Activated CD4-positive, alpha-beta memory T cell treated with anti-CD3 and anti-CD28 coated beads, Interleukin-2, amount 10 ng/mL, durations not matched to agents 7 days and 5 days (primary cell): ENCODE data around the gene PIP. TPM values are rescaled to one million over a fixed set of nuclear protein-coding genes. Genes with fewer than 3 reads are reported as not detected.
"Not testable (repeated sequence)": the region's sequence is repeated elsewhere in the genome, so short reads cannot be mapped to it uniquely, and the experiment has no call there.

Experiments
- CTCF ChIA-PET: fragments of 350-600 bp; sonication (Branson Sonifier 250); formaldehyde crosslinking; loops from one replicate; lab custom pipeline; 2021; ENCODE audit warnings: antibody characterized with exemption, inconsistent platforms; lab: Charles Lee
- POLR2A ChIA-PET: fragments of 350-600 bp; sonication (Branson Sonifier 250); formaldehyde crosslinking; loops from one replicate; lab custom pipeline; 2021; ENCODE audit warnings: antibody characterized with exemption; lab: Charles Lee
- DNase-seq: peaks from one replicate; pipeline ENCODE4 v3.0.0-alpha.2; 2020
- H3K27ac Mint-ChIP-seq: one replicate; pipeline ENCODE4 v1.8.0; 2021; ENCODE audit warnings: mild to moderate bottlenecking, mixed read lengths
- H3K27me3 Mint-ChIP-seq: one replicate; pipeline ENCODE4 v1.8.0; 2021; ENCODE audit warnings: mixed read lengths
- H3K36me3 Mint-ChIP-seq: one replicate; pipeline ENCODE4 v1.8.0; 2021; ENCODE audit warnings: low read depth, mixed read lengths
- H3K4me1 Mint-ChIP-seq: one replicate; pipeline ENCODE4 v1.8.0; 2021; ENCODE audit warnings: mixed read lengths
- H3K4me3 Mint-ChIP-seq: one replicate; pipeline ENCODE4 v1.8.0; 2021; ENCODE audit warnings: mild to moderate bottlenecking, mixed read lengths
- H3K9me3 Mint-ChIP-seq: one replicate; pipeline ENCODE4 v1.8.0; 2021; ENCODE audit warnings: mixed read lengths
- total RNA-seq, 2 experiments: library from RNA; stranded (reverse); gene quantifications; one replicate each; pipeline ENCODE4 v1.2.3, GENCODE V29; 2021

Gene PIP
- total RNA-seq, result not detected

- H3K9me3 Mint-ChIP-seq, result no peaks in the 10 kb centered on the region
- H3K27me3 Mint-ChIP-seq, result peaks cover 21% of the 10 kb centered on the region
- ChIA-PET POLR2A (no interaction called here), CTCF (no interaction called here)
- DNase-seq, result no peak
- H3K27ac Mint-ChIP-seq, result no peak within 1 kb of the TSS
- no peak within 1 kb of the TSS for H3K4me3 Mint-ChIP-seq
- H3K4me1 Mint-ChIP-seq, result no peaks in the 10 kb centered on the region
- no peaks in the 10 kb centered on the region for H3K36me3 Mint-ChIP-seq
These were observed at the start of gene PIP for GRCh38 chr7:143131781-143132180. Gene PIP (plus strand): TSS chr7:143132077. CDS start chr7:143132117, 40 bp downstream.

DNA sequence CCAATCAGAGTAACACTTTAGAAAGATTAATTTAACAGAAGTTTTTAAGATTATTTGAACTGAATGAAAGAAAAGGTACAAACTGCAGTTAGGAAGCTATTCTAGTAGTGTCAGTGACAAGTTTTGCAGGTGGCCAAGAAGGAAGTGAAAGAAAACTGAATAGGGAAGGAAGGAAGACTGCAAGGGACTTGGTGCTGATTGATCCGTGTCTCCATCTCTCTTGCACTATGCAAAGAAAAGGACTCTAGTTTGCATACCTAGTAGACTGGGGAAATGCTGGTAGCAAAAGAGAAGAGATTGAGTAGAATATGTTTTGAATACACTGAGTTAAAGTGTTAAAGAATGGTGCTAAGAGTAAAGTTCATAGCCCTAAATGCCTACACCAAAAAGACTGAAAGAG lies 46.8 kb upstream of the PIP start:
- CTCF ChIA-PET, result no interaction called here
- Mint-ChIP-seq H3K36me3 (no peaks in the 10 kb centered on the region), H3K4me3 (no peak overlapping the region), H3K9me3 (no peaks in the 10 kb centered on the region), H3K4me1 (no peaks in the 10 kb centered on the region), H3K27me3 (peaks cover 18% of the 10 kb centered on the region), H3K27ac (no peak overlapping the region)
- POLR2A ChIA-PET, result no interaction called here
- no peak for DNase-seq

DNA sequence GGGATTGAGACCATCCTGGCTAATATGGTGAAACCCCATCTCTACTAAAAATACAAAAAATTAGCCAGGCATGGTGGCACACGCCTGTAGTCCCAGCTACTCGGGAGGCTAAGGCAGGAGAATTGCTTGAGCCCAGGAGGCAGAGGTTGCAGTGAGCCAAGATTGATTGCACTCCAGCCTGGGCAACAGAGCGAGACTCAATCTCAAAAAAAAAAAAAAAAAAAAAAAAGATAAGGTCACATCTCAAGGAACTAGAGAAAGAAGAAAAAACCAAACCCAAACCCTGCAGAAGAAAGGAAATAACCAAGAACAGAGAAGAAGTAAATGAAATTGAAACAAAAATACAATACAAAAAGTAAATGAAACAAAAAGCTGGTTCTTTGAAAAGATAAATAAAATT lies 46.3 kb upstream of the PIP start:
- H3K4me3 Mint-ChIP-seq, POLR2A ChIA-PET, DNase-seq, H3K4me1 Mint-ChIP-seq, H3K27ac Mint-ChIP-seq, H3K36me3 Mint-ChIP-seq, H3K9me3 Mint-ChIP-seq: not testable (repeated sequence)
- peaks cover 18% of the 10 kb centered on the region for H3K27me3 Mint-ChIP-seq
- CTCF ChIA-PET, result interaction anchor here (0.7 kb wide), 1 partner anchor 86 kb away, joined by 3 read pairs; no protein-coding TSS in a partner anchor

DNA sequence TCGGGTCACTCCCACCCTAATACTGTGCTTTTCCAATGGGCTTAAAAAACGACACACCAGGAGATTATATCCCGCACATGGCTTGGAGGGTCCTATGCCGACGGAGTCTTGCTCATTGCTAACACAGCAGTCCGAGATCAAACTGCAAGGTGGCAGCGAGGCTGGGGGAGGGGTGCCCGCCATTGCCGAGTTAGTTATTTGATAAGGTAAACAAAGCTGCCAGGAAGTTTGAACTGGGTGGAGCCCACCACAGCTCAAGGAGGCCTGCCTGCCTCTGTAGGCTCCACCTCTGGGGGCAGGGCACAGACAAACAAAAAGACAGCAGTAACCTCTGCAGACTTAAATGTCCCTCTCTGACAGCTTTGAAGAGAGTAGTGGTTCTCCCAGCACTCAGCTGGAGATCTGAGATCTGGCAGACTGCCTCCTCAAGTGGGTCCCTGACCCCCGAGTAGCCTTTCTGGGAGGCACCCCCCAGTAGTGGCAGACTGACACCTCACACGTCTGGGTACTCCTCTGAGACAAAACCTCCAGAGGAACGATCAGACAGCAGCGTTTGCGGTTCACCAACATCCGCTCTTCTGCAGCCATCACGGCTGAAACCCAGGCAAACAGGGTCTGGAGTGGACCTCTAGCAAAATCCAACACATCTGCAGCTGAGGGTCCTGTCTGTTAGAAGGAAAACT lies 43.2 kb upstream of the PIP start:
- DNase-seq, H3K27ac Mint-ChIP-seq, H3K9me3 Mint-ChIP-seq, CTCF ChIA-PET, H3K36me3 Mint-ChIP-seq, H3K4me3 Mint-ChIP-seq, POLR2A ChIA-PET, H3K4me1 Mint-ChIP-seq: not testable (repeated sequence)
- H3K27me3 Mint-ChIP-seq, result peaks cover 17% of the 10 kb centered on the region

DNA sequence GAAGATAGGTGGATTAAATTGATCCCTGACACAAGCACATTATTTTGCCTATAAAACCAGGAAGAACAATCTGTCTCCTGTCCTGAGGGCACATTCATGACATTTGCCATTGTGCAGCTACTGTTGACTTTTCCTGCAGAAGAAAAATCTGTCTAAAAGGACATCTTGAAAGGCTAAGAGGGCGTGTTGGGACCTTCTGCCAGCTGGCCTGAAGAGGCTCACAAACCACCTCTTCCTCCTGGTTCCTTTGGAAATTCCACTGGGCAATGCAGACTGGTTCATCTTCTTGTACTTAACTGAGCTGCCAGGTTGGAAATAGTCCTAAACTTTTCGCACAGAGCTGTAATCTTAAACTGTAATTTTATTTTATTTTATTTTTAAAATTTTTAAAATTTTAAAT lies 35.7 kb upstream of the PIP start:
- no peak for DNase-seq
- H3K27ac Mint-ChIP-seq, result no peak overlapping the region
- no peaks in the 10 kb centered on the region for H3K4me1 Mint-ChIP-seq
- peaks cover 10% of the 10 kb centered on the region for H3K9me3 Mint-ChIP-seq
- no peaks in the 10 kb centered on the region for H3K36me3 Mint-ChIP-seq
- H3K27me3 Mint-ChIP-seq, result no peaks in the 10 kb centered on the region
- no peak overlapping the region for H3K4me3 Mint-ChIP-seq
- ChIA-PET POLR2A (no interaction called here), CTCF (no interaction called here)

DNA sequence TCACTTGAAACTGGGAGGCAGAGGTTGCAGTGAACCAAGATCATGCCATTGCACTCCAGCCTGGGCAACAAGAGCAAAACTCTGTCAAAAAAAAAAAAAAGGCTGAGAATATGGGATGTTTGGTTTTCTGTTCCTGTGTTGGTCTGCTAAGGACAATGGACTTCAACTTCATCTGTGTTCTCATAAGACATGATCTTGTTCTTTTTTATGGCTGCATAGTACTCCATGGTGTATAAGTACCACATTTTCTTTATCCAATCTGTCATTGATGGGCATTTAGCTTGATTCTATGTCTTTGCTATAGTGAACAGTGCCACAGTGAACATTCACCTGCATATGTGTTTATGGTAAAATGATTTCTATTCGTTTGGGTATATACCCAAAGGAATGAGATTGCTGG lies 32.3 kb upstream of the PIP start:
- H3K4me3 Mint-ChIP-seq, H3K9me3 Mint-ChIP-seq, H3K27me3 Mint-ChIP-seq, POLR2A ChIA-PET, H3K4me1 Mint-ChIP-seq, CTCF ChIA-PET, H3K36me3 Mint-ChIP-seq, DNase-seq, H3K27ac Mint-ChIP-seq: not testable (repeated sequence)

DNA sequence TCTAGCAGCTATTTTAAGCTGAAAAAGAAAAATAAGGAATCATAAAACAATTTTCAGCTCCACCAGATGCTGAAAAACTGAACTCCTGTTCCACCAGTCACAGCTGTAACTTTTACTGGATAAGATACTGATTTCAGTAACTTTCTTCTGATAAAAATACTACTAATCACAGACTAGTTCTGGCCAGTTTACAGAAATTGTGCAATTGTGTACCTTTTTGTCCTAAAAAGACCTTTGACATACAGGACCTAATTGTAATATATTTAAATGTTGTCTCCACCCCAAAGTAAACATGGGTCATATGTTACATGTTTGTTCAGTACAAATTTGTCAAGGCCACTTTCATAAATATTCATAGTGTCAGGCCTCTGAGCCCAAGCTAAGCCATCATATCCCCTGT lies 27.1 kb upstream of the PIP start:
- no peak overlapping the region for H3K27ac Mint-ChIP-seq
- H3K36me3 Mint-ChIP-seq, result no peaks in the 10 kb centered on the region
- H3K27me3 Mint-ChIP-seq, result peaks cover 2% of the 10 kb centered on the region
- peaks cover 2% of the 10 kb centered on the region for H3K9me3 Mint-ChIP-seq
- ChIA-PET POLR2A (no interaction called here), CTCF (no interaction called here)
- no peaks in the 10 kb centered on the region for H3K4me1 Mint-ChIP-seq
- no peak for DNase-seq
- H3K4me3 Mint-ChIP-seq, result no peak overlapping the region

DNA sequence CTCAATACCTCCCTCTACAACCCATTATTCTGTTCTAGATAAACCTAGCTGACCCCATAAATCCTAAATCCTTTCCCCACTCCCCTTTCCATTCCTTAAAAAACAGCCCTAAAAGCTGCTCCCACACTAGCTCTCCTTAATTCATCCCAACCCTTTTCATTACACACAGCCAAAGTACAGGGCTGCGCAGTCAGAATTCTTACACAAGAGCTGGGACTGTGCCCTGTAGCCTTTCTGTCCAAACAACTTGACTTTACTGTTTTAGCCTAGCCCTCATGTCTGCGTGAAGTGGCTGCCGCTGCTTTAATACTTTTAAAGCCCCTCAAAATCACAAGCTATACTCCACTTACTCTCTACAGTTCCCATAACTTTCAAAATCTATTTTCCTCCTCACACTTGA lies 23.9 kb upstream of the PIP start:
- POLR2A ChIA-PET, H3K36me3 Mint-ChIP-seq, CTCF ChIA-PET, H3K4me1 Mint-ChIP-seq, H3K27me3 Mint-ChIP-seq, H3K9me3 Mint-ChIP-seq, H3K27ac Mint-ChIP-seq, DNase-seq, H3K4me3 Mint-ChIP-seq: not testable (repeated sequence)

- ChIA-PET POLR2A (no interaction called here), CTCF (no interaction called here)
- peaks cover 2% of the 10 kb centered on the region for H3K9me3 Mint-ChIP-seq
- H3K27ac Mint-ChIP-seq, result no peak overlapping the region
- DNase-seq, result no peak
- no peaks in the 10 kb centered on the region for H3K36me3 Mint-ChIP-seq
- H3K27me3 Mint-ChIP-seq, result no peaks in the 10 kb centered on the region
- no peaks in the 10 kb centered on the region for H3K4me1 Mint-ChIP-seq
- H3K4me3 Mint-ChIP-seq, result no peak overlapping the region
These were observed 14.5 kb upstream of the PIP start for GRCh38 chr7:143117395-143117794.

GRCh38 chr7:143120691-143121405 lies 11.0 kb upstream of the PIP start:
- Mint-ChIP-seq H3K4me1 (no peaks in the 10 kb centered on the region), H3K4me3 (no peak overlapping the region)
- CTCF ChIA-PET, result no interaction called here

GRCh38 chr7:143123326-143123725 lies 8.6 kb upstream of the PIP start:
- POLR2A ChIA-PET, H3K4me1 Mint-ChIP-seq, H3K27ac Mint-ChIP-seq, H3K9me3 Mint-ChIP-seq, DNase-seq, CTCF ChIA-PET, H3K27me3 Mint-ChIP-seq, H3K36me3 Mint-ChIP-seq, H3K4me3 Mint-ChIP-seq: not testable (repeated sequence)

More at GRCh38 chr7:143120691-143121405, 11.0 kb upstream of the PIP start:
- POLR2A ChIA-PET, result no interaction called here
- no peaks in the 10 kb centered on the region for H3K27me3 Mint-ChIP-seq
- H3K9me3 Mint-ChIP-seq, result peaks cover 9% of the 10 kb centered on the region
- no peak overlapping the region for H3K27ac Mint-ChIP-seq
- no peak for DNase-seq
- H3K36me3 Mint-ChIP-seq, result no peaks in the 10 kb centered on the region

DNA sequence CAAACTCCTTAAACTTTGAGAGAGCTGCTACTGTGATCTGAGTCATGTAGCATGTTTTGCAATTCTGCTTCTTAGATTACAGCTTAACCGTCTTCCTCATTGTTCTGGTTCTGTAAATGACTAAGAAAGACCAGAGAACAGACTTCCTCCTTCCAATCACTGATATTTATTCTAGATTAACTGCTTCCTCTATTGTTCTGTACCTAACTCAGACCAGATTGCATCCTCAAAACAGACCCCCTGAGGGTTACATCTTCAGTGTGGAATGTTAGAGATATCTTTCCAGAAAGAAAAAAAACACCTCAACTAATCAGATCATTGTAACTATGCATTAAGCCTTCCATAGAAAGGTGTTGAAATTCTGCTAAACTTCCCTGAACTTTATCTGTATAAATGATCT lies 5.7 kb upstream of the PIP start:
- no peaks in the 10 kb centered on the region for H3K4me1 Mint-ChIP-seq
- no peaks in the 10 kb centered on the region for H3K36me3 Mint-ChIP-seq
- peaks cover 7% of the 10 kb centered on the region for H3K9me3 Mint-ChIP-seq

DNA sequence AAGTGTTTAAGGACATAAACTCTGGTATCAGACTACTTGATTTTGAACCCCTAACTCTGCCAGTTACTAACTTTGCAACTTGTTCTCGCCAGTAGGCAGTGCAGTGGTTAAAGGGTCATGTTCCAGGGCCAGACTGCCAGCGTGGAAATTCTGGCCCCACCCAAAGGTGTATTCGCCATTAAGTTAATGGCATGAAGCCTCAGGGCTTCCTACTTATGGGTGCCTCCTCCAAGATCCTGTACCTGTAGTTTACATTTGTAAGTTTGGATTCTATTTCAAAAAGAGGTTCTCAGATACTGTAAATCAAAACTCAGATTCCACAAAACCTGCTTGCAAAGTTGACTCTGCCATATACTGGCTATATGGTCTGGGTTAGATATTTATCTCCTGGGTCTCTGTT lies 2.8 kb upstream of the PIP start:
- H3K27ac Mint-ChIP-seq, result no peak overlapping the region
- ChIA-PET CTCF (no interaction called here), POLR2A (no interaction called here)
- H3K27me3 Mint-ChIP-seq, result peaks cover 10% of the 10 kb centered on the region
- no peaks in the 10 kb centered on the region for H3K36me3 Mint-ChIP-seq
- no peak for DNase-seq
- peaks cover 4% of the 10 kb centered on the region for H3K9me3 Mint-ChIP-seq
- H3K4me1 Mint-ChIP-seq, result no peaks in the 10 kb centered on the region
- no peak overlapping the region for H3K4me3 Mint-ChIP-seq

More for the DNA sequence above, 5.7 kb upstream of the PIP start:
- Mint-ChIP-seq H3K27me3 (peaks cover 8% of the 10 kb centered on the region), H3K4me3 (no peak overlapping the region), H3K27ac (no peak overlapping the region)
- POLR2A ChIA-PET, result no interaction called here
- no peak for DNase-seq
- CTCF ChIA-PET, result no interaction called here

- no peak overlapping the region for H3K4me3 Mint-ChIP-seq
- H3K9me3 Mint-ChIP-seq, result peaks cover 4% of the 10 kb centered on the region
- ChIA-PET CTCF (no interaction called here), POLR2A (no interaction called here)
- peaks cover 10% of the 10 kb centered on the region for H3K27me3 Mint-ChIP-seq
- no peaks in the 10 kb centered on the region for H3K4me1 Mint-ChIP-seq
- H3K36me3 Mint-ChIP-seq, result no peaks in the 10 kb centered on the region
- no peak for DNase-seq
- H3K27ac Mint-ChIP-seq, result no peak overlapping the region
These were observed 2.4 kb upstream of the PIP start for GRCh38 chr7:143129477-143129876.
